ENCODE data around the gene NLRP1.
"Not testable (repeated sequence)": the region's sequence is repeated elsewhere in the genome, so short reads cannot be mapped to it uniquely, and the experiment has no call there.

NLRP1 gene

DNA sequence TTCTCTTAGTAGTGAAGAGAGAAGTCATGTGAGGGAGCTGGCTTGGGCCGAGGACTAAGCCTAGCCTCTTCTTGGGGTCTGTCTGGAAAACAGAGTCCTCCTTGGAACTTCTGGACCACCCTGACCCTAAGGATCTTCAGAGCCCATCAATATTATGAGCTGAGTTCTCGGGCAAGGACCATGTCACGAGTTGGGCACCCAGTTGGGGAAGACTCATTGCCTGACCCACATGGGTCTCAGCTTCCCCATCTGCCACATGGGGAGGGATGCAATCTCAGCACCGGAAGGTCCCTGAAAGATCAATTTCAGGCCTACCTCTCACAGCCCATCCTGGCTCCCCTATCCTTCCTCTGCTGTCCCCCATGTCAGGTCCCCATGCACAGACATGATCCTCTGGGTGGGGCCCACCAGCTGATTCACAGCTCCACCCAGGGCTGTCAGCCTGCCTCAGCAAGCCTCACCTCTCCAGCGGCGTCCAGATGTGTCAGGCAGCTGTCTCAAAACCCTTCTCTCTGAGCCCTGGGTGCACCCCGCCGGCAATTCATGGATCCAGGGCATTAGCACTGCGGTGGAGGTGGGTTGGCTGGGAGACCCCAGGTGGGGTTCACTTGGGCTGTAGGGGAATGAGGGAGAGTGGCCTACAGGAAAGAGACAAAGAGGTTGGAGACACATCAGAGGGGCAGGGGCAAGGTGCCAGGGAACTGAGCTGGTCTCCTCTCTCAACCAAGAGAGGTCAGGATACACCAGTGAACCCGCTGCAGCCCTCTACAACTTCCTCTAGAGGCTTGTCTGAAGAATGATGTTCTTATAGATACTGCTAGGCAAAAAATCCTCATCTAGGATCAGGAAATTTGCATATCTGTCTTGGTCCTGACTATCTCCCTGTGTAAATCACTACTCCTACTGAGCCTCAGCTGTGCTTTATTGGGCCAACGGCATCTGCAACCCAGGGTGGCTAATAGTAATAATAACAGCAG, 1.8 kb downstream of the NLRP1 start:
- TF ChIP-seq MYC (IDR thresholded peaks at IDR 0.05; ENCODE audit: low read depth, low read length) (no peak), POLR2A (IDR thresholded peaks at IDR 0.05; ENCODE audit: extremely low read depth, insufficient read length) (no peak)
- TF ChIP-seq, protein P1, sequence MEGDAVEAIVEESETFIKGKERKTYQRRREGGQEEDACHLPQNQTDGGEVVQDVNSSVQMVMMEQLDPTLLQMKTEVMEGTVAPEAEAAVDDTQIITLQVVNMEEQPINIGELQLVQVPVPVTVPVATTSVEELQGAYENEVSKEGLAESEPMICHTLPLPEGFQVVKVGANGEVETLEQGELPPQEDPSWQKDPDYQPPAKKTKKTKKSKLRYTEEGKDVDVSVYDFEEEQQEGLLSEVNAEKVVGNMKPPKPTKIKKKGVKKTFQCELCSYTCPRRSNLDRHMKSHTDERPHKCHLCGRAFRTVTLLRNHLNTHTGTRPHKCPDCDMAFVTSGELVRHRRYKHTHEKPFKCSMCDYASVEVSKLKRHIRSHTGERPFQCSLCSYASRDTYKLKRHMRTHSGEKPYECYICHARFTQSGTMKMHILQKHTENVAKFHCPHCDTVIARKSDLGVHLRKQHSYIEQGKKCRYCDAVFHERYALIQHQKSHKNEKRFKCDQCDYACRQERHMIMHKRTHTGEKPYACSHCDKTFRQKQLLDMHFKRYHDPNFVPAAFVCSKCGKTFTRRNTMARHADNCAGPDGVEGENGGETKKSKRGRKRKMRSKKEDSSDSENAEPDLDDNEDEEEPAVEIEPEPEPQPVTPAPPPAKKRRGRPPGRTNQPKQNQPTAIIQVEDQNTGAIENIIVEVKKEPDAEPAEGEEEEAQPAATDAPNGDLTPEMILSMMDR (IDR thresholded peaks at IDR 0.05; ENCODE audit: low read depth, low read length) = no peak
- TF ChIP-seq, protein P2, sequence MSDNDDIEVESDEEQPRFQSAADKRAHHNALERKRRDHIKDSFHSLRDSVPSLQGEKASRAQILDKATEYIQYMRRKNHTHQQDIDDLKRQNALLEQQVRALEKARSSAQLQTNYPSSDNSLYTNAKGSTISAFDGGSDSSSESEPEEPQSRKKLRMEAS (IDR thresholded peaks at IDR 0.05; ENCODE audit: low read depth, low read length) = no peak
- H3K4me3 ChIP-seq (ENCODE audit: low read depth, low read length) = no peak overlapping the region
- no peak for DNase-seq (ENCODE audit: low read depth)

DNA sequence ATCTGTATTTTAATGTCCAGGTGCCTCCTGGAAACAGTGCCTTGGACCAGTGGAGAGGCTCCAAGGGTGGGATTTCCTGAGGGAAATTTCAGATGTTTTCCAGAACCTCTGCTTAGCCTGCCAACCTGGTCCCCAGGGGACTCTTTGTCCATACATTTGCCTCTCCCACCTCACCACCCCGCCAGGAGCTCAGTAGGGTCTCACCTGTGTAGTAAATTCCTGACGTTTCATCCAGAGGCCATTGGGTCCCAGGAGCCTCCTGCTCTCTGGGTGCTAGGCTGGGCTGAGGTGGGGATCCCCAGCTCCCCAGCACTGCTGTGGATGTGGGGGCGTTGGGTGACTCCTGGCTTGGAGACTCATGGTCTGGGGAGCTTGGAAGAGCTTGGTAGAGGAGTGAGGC, 2.7 kb downstream of the NLRP1 start:
- no peak for DNase-seq (ENCODE audit: low read depth)
- H3K4me3 ChIP-seq (ENCODE audit: low read depth, low read length) = no peak overlapping the region
- TF ChIP-seq MYC (IDR thresholded peaks at IDR 0.05; ENCODE audit: low read depth, low read length) = no peak
- TF ChIP-seq, protein P2 (IDR thresholded peaks at IDR 0.05; ENCODE audit: low read depth, low read length) = no peak
- no peak for TF ChIP-seq POLR2A (IDR thresholded peaks at IDR 0.05; ENCODE audit: extremely low read depth, insufficient read length)
- TF ChIP-seq, protein P1 (IDR thresholded peaks at IDR 0.05; ENCODE audit: low read depth, low read length) = no peak

DNA sequence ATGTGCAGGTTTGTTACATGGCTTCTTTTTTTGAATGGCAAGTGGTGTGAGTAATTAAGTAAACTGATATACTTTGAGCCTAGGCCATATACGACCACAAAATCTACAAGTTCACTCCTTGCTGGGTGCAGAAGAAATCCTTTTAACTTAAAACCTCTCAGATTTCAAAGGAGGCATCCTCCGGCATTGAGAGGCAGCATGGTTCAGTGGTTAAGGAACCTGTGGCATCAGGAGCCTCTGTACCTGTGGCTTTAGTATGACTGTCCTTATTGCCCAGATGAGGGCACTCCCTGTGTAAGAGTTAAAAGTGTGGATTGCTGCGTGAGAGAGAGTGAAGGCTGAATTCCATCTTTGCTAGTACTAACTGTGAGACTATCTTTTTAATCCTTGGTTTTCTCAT, 3.3 kb downstream of the NLRP1 start:
- no peak for TF ChIP-seq POLR2A (IDR thresholded peaks at IDR 0.05; ENCODE audit: extremely low read depth, insufficient read length)
- TF ChIP-seq, protein P1 (IDR thresholded peaks at IDR 0.05; ENCODE audit: low read depth, low read length) = no peak
- TF ChIP-seq MYC (IDR thresholded peaks at IDR 0.05; ENCODE audit: low read depth, low read length) = no peak
- TF ChIP-seq, protein P2 (IDR thresholded peaks at IDR 0.05; ENCODE audit: low read depth, low read length) = no peak
- H3K4me3 ChIP-seq (ENCODE audit: low read depth, low read length) = no peak overlapping the region
- no peak for DNase-seq (ENCODE audit: low read depth)

DNA sequence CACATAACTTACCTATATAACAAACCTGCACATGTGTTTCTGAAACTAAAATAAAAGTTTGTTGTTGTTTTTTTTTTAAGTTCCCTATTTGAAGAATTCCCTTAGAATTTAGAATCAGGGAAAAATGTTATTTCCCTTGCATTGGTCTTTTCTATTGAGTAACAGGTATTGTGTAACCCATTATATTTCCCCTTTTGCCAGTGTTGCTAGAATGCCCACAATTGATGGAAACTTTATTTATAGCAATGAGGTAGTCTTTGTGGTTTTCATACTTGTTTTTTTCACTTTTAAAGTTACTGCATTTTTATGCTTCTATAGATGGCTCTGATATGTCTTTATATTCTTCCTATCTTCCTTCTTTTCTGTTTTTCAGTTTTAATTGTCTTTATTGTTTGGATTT, 3.9 kb downstream of the NLRP1 start:
- no peak overlapping the region for H3K4me3 ChIP-seq (ENCODE audit: low read depth, low read length)
- TF ChIP-seq, protein P1 (IDR thresholded peaks at IDR 0.05; ENCODE audit: low read depth, low read length) = no peak
- TF ChIP-seq MYC (IDR thresholded peaks at IDR 0.05; ENCODE audit: low read depth, low read length) = no peak
- TF ChIP-seq, protein P2 (IDR thresholded peaks at IDR 0.05; ENCODE audit: low read depth, low read length) = no peak
- no peak for TF ChIP-seq POLR2A (IDR thresholded peaks at IDR 0.05; ENCODE audit: extremely low read depth, insufficient read length)
- peak; percentile 65 for DNase-seq (ENCODE audit: low read depth)

DNA sequence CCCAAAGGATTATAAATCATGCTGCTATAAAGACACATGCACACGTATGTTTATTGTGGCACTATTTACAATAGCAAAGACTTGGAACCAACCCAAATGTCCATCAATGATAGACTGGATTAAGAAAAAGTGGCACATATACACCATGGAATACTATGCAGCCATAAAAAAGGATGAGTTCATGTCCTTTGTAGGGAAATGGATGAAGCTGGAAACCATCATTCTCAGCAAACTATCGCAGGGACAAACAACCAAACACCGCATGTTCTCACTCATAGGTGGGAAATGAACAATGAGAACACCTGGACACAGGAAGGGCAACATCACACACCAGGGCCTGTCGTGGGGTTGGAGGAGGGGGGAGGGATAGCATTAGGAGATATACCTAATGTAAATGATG, 5.5 kb downstream of the NLRP1 start:
- not testable (repeated sequence) for H3K4me3 ChIP-seq (ENCODE audit: low read depth, low read length); DNase-seq (ENCODE audit: low read depth)

DNA sequence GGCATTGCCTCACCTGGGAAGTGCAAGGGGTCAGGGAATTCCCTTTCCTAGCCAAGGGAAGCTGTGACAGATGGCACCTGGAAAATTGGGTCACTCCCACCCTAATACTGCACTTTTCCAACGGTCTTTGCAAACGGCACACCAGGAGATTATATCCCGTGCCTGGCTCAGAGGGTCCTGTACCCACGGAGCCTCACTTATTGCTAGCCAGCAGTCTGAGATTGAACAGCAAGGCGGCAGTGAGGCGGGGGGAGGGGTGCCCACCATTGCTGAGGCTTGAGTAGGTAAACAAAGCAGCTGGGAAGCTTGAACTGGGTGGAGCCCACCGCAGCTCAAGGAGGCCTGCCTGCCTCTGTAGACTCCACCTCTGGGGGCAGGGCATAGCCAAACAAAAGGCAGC, 11.3 kb downstream of the NLRP1 start:
- not testable (repeated sequence) for DNase-seq (ENCODE audit: low read depth); H3K4me3 ChIP-seq (ENCODE audit: low read depth, low read length)

DNA sequence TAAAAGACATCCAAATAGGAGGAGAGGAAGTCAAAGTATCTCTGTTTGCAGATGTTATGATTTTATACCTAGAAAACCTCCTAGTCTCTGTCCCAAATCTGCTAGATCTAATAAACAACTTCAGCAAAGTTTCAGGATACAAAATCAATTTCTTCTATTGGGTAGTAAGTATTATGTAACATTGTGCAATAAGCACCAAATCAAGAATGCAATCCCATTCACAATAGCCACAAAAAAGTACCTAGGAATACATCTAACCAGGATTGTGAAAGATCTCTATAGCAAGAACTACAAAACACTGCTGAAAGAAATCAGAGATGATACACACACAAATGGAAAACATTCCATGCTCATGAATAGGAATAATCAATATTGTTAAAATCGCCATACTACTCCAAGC, 13.0 kb downstream of the NLRP1 start:
- DNase-seq (ENCODE audit: low read depth) = no peak
- TF ChIP-seq, protein P2 (IDR thresholded peaks at IDR 0.05; ENCODE audit: low read depth, low read length) = no peak
- TF ChIP-seq, protein P1 (IDR thresholded peaks at IDR 0.05; ENCODE audit: low read depth, low read length) = no peak
- TF ChIP-seq MYC (IDR thresholded peaks at IDR 0.05; ENCODE audit: low read depth, low read length) = no peak

More for the DNA sequence above, 13.0 kb downstream of the NLRP1 start:
- no peak overlapping the region for H3K4me3 ChIP-seq (ENCODE audit: low read depth, low read length)

All from NB4 (cell line).